ENCODE results near the gene SIRT1.

DNA sequence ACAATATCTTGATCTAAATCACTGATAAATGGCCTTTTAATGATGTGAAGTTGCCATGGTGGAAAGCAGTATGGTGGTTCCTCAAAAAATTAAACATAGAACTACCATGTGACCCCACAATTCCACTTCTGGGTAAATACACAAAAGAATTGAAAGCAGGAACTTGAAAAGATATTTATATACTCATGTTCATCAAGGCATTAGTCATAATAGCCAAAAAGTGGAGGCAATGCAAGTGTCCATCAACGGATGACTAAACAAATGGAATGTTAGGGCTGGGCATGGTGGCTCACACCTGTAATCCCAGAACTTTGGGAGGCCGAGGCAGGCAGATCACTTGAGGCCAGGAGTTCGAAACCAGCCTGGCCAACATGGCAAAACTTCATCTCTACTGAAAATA, 44.5 kb upstream of the SIRT1 start:
- no peak for TF ChIP-seq POLR2A (IDR thresholded peaks at IDR 0.05)
- TF ChIP-seq, protein P1, sequence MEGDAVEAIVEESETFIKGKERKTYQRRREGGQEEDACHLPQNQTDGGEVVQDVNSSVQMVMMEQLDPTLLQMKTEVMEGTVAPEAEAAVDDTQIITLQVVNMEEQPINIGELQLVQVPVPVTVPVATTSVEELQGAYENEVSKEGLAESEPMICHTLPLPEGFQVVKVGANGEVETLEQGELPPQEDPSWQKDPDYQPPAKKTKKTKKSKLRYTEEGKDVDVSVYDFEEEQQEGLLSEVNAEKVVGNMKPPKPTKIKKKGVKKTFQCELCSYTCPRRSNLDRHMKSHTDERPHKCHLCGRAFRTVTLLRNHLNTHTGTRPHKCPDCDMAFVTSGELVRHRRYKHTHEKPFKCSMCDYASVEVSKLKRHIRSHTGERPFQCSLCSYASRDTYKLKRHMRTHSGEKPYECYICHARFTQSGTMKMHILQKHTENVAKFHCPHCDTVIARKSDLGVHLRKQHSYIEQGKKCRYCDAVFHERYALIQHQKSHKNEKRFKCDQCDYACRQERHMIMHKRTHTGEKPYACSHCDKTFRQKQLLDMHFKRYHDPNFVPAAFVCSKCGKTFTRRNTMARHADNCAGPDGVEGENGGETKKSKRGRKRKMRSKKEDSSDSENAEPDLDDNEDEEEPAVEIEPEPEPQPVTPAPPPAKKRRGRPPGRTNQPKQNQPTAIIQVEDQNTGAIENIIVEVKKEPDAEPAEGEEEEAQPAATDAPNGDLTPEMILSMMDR (IDR thresholded peaks at IDR 0.05 in 4 of 5, conservative IDR thresholded peaks at IDR 0.05 in 1 of 5), result no peak

Data from gastrocnemius medialis (tissue), 4 donors.